GM12891 (cell line): ENCODE data around the gene YY1. TPM values are rescaled to one million over a fixed set of nuclear protein-coding genes. Genes with fewer than 3 reads are reported as not detected.

Experiments used
- DNase-seq: peaks from one replicate; pipeline ENCODE4 v3.0.0; 2011; ENCODE audit warnings: low spot score; ENCODE audit not compliant: insufficient read length
- FAIRE-seq: peaks from 2 replicates; lab custom pipeline; 2011; peaks lifted over from hg19 to GRCh38; lab: Jason Lieb, UNC
- PAX5 ChIP-seq: IDR thresholded peaks from 2 replicates; pipeline ENCODE4 v1.6.1; 2011; ENCODE audit warnings: low read length, moderate library complexity, mild to moderate bottlenecking; ENCODE audit not compliant: insufficient read depth, severe bottlenecking
- POLR2A ChIP-seq: IDR thresholded peaks from 2 replicates; pipeline ENCODE4 v1.6.1; 2011; ENCODE audit warnings: low read depth, low read length, control low read depth
- POLR2AphosphoS5 ChIP-seq: IDR thresholded peaks from 2 replicates; pipeline ENCODE4 v1.6.1; 2011; ENCODE audit warnings: low read depth, low read length, control low read depth
- POU2F2 ChIP-seq: IDR thresholded peaks from 2 replicates; pipeline ENCODE4 v1.6.1; 2011; ENCODE audit warnings: low read depth, mild to moderate bottlenecking, control low read depth, low read length, moderate library complexity
- SPI1 ChIP-seq: IDR thresholded peaks from 2 replicates; pipeline ENCODE4 v1.6.1; 2011; ENCODE audit warnings: low read depth, low read length, control low read depth
- TAF1 ChIP-seq: IDR thresholded peaks from 2 replicates; pipeline ENCODE4 v1.6.1; 2011; ENCODE audit warnings: low read depth, low read length, control low read depth
- polyA plus RNA-seq: library from polyadenylated mRNA; unstranded; fragments of >200 nt; gene quantifications from one replicate; pipeline ENCODE4 v1.2.1, GENCODE V29; 2012; ENCODE audit warnings: low read depth, missing spikeins, inconsistent platforms; ENCODE audit not compliant: missing spikeins

YY1 gene
- polyA plus RNA-seq, result 36.2 TPM

DNA sequence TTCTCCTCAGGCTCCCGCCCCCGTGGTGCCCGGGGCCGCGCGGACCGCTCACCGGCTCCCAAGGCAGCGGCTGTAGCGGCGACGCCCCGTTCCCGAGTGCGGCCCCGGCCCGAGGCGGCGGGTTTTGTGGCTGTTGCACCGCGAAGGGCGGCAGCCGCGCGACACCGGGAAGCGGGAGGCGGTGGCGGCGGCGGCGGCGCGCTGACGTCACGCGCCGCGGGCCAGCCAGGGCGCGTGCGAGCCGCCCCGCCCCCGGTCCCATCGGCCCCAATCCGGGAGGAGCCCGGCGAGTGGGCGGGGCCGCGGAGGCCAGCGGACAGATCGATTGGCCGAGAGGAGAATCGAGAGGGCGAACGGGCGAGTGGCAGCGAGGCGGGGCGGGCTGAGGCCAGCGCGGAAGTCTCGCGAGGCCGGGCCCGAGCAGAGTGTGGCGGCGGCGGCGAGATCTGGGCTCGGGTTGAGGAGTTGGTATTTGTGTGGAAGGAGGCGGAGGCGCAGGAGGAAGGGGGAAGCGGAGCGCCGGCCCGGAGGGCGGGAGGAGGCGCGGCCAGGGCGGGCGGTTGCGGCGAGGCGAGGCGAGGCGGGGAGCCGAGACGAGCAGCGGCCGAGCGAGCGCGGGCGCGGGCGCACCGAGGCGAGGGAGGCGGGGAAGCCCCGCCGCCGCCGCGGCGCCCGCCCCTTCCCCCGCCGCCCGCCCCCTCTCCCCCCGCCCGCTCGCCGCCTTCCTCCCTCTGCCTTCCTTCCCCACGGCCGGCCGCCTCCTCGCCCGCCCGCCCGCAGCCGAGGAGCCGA, at the start of gene YY1:
Gene YY1, plus strand, starts transcription at position 726 of the 792 bp plus-strand sequence. CDS start 101 bp downstream, outside the sequence.
- FAIRE-seq, result peak; percentile 99

DNA sequence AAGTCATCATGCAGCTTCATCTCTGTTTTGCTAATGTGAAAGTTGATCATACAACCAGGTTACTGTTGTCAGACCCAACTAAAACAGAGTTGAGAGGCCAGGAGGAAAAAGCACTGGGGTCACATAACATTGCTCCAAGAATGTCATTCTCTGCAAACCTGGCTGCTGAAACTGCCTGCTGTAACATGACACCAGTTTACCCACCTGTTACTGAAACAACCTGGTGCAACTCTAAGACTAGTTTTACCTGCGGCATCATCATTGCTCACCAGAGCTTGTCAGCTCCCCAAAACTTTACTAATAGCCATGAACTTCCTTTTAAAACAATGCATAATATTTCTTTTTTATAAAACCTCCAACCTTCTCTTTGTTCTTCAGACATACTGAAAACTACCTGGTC, 48.8 kb upstream of the YY1 start:
- no peak for DNase-seq
- no peak for FAIRE-seq
- TF ChIP-seq TAF1 (no peak), POLR2AphosphoS5 (no peak), POU2F2 (no peak), POLR2A (no peak), PAX5 (no peak), SPI1 (no peak)

More for the DNA sequence above, at the start of gene YY1:
- TF ChIP-seq TAF1, result peak; percentile 61; the same call in 1 of the 2 replicates
- no peak for TF ChIP-seq SPI1
- TF ChIP-seq POLR2A, result peak; percentile 57; the same call in 1 of the 2 replicates
- peak; percentile 13; the same call in 1 of the 2 replicates for TF ChIP-seq POLR2AphosphoS5
- DNase-seq, result peak; percentile 96

DNA sequence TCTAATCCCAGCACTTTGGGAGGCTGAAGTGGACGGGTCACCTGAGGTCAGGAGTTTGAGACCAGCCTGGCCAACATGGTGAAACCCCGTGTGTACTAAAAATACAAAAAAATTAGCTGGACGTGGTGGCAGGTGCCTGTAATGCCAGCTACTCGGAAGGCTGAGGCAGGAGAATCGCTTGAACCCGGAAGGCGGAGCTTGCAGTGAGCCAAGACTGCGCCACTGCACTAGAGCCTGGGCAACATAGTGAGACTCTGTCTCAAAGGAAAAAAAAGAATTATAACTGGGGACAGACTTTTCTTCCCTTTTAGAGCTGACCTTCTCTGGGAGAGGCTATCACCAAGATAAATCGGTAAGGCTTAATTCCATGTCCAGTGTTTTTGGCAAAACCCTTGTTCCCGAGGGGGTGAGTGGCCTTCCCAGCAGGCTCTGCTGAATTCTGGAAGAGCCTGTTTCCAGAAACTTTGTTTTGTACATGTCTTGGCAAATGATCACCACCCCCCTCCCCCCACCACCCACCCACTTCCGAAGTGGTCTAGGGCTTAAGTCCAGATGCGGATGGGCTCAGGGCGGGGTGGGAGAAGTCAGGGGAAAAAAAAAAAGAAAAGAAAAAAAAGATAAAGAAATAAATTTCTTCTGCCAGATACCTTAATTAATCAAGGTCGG, 47.2 kb upstream of the YY1 start:
- FAIRE-seq, result no peak
- no peak for TF ChIP-seq POLR2A
- no peak for TF ChIP-seq TAF1
- TF ChIP-seq PAX5, result no peak
- DNase-seq, result no peak

DNA sequence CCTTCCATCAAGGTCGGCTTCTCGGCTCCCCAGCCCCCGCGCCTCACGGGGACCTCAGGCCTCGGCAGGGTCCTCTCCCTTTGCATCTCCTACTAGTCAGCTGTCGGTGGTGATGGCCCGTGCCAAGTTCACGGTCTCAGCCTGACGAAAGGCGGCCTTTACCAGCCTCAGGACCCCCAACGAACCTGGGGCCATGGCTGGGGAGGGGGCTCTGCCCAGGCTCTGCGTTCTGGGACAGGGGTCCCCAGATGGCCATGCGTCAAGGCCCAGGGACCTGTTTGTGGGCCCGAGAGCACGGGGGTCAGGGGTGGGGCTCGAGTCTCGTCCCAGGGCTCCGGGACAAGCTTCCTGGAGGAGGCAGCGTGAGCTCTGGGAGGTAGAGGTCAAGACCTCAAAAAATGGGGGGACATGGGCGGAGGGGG, 46.7 kb upstream of the YY1 start:
- FAIRE-seq (no peak), DNase-seq (no peak)
- TF ChIP-seq POLR2AphosphoS5, result no peak
- TF ChIP-seq SPI1, result no peak
- no peak for TF ChIP-seq TAF1
- no peak for TF ChIP-seq POU2F2
- TF ChIP-seq POLR2A, result no peak
- no peak for TF ChIP-seq PAX5

- DNase-seq, result peak; percentile 100
These were observed 46.1 kb upstream of the YY1 start for GRCh38 chr14:100192672-100193416.

GRCh38 chr14:100193417-100194357, 45.3 kb upstream of the YY1 start:
- TF ChIP-seq TAF1, result no peak
- no peak for TF ChIP-seq POLR2AphosphoS5
- TF ChIP-seq POU2F2, result no peak
- TF ChIP-seq SPI1, result no peak
- no peak for TF ChIP-seq PAX5
- TF ChIP-seq POLR2A, result no peak
- no peak for FAIRE-seq
- DNase-seq, result peak; percentile 44

More at GRCh38 chr14:100192672-100193416, 46.1 kb upstream of the YY1 start:
- peak; percentile 98 for FAIRE-seq
- TF ChIP-seq TAF1 (peak; percentile 49; the same call in 1 of the 2 replicates), POLR2AphosphoS5 (peak; percentile 50; the same call in 1 of the 2 replicates), SPI1 (peak; percentile 66), POU2F2 (0 out of 2 replicates have a peak, but pooled peaks have one; percentile 40), PAX5 (no peak), POLR2A (peak; percentile 50; the same call in 1 of the 2 replicates)

GRCh38 chr14:100199240-100199860, 39.6 kb upstream of the YY1 start:
- no peak for DNase-seq
- no peak for TF ChIP-seq TAF1
- no peak for TF ChIP-seq SPI1
- TF ChIP-seq POLR2AphosphoS5, result no peak
- TF ChIP-seq PAX5, result no peak
- no peak for TF ChIP-seq POU2F2
- FAIRE-seq, result no peak

DNA sequence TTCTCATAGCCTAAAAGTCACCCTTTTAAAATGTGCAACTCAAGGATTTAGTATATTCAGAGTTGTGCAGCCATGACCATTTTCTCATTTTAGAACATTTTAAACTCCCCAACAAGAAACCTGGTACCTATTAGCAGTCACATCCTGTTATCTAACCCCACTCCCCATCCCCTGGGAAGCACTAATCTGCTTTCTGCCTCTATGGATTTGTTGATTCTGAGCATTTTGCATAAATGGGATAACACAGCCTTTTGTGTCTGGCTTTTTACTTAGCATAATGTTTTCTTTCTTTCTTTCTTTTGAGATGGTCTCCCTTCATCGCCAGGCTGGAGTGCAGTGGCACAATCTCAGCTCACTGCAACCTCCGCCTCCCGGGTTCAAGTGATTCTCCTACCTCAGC, 38.6 kb upstream of the YY1 start:
- TF ChIP-seq SPI1 (no peak), POLR2AphosphoS5 (no peak), POU2F2 (no peak), PAX5 (no peak), TAF1 (no peak), POLR2A (no peak)
- DNase-seq (no peak), FAIRE-seq (no peak)
